Measurements from ENCODE around the gene AKR7A2.

- no peak for TF ChIP-seq CTCF (IDR thresholded peaks at IDR 0.05)
- no peak for TF ChIP-seq POLR2A (IDR thresholded peaks at IDR 0.05)
These were observed 36.7 kb upstream of the AKR7A2 start for GRCh38 chr1:19348441-19349198.
